Activated CD8-positive, alpha-beta memory T cell treated with anti-CD3 and anti-CD28 coated beads, Interleukin-2, amount 50 U/mL, for 1 hour (primary cell): ENCODE results near the gene NAA80.
"Not testable (repeated sequence)": the region's sequence is repeated elsewhere in the genome, so short reads cannot be mapped to it uniquely, and the experiment has no call there.

Source experiments
- DNase-seq: peaks from one replicate; pipeline ENCODE4 v3.0.0-alpha.2; 2020; ENCODE audit errors: extremely low read depth

NAA80 gene

DNA sequence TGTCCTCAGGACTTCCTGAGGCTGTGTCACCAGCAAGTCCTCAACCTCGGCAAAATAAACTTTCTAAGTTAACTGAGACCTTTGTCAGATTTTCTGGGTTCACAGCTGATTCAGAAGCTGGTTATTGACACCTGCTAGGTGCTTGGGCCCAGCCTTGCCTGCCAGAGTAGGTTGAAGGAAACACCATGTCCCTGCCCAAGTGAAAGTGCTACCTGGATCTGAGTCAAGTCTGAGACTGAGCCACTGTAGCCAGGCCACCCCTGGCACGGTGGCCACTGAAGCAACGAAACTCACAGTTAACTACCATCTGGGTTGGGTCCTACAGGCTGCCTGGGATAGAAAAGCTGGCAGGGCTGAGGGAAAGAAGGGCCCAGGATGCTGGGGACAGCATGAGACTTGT lies 15.1 kb upstream of the NAA80 start:
- no peak for DNase-seq

DNA sequence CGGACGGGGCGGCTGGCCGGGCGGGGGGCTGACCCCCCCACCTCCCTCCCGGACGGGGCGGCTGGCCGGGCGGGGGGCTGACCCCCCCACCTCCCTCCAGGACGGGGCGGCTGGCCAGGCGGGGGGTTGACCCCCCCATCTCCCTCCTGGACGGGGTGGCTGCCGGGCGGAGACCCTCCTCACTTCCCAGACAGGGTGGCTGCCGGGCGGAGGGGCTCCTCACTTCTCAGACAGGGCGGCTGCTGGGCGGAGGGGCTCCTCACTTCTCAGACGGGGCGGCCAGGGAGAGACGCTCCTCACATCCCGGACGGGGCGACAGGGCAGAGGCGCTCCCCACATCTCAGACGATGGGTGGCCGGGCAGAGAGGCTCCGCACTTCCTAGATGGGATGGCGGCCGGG lies 12.8 kb upstream of the NAA80 start:
- not testable (repeated sequence) for DNase-seq

DNA sequence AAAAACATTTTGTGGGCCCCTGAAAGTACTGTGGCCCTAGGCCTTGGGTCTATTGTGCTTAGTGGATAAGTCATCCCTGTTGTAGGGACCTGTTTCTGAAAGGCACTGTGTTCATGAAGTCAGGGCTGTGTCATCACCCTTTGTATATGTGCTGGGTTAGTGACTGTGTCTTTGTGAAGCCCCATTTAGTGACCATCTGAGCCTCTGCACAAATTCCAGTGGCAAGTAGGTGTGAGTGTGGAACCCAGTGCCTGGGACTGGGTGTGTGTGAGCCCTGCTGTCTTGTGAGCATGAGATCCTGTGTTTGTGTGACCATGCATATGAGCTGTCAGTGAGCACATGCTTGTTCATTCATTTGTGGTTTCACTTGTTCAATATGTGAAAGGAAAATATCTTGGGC lies 5.4 kb upstream of the NAA80 start:
- no peak for DNase-seq

DNA sequence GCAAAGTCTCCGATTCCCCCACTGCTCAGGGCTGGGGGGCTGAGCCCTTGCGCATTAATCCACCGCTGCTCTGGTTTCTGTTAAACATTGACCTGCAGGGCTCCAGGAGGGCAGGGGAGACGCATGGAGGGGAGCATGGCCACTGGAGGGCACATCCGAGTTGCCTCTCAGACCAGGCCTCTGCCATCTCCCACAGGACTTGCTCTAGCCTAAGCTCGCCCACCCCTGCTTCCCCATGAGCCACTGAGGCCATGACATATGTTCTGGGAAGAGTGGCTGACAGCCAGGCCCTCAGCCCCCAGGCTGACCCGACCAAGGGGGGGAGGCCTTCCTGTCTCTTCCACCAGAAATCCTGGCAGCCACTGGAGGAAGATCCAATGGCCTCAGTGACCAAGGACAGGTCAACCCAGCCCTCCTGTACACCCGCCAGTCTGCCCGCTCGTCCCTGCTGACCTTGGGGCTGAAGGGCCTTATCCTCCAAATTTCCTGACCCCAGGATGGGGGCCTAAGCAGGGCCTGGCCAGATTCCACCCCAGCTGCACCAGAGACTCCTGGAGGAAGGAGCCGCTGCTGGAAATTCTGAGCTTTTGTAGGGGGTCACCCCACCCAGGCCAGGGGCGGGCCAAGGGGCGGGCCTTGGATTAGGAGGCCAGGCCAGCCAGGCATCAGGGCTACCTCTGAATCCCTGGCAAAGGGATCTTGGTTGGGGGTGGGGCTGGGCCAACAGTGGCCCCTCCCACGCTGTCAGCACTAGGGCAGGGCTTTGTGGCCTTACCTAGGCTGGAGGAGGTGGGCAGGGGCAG lies 4.0 kb upstream of the NAA80 start, which contains the start of gene HYAL1:
Gene HYAL1, minus strand, starts transcription at position 562 of the 803 bp plus-strand sequence. CDS start 618 bp downstream, outside the sequence.
- no peak for DNase-seq

DNA sequence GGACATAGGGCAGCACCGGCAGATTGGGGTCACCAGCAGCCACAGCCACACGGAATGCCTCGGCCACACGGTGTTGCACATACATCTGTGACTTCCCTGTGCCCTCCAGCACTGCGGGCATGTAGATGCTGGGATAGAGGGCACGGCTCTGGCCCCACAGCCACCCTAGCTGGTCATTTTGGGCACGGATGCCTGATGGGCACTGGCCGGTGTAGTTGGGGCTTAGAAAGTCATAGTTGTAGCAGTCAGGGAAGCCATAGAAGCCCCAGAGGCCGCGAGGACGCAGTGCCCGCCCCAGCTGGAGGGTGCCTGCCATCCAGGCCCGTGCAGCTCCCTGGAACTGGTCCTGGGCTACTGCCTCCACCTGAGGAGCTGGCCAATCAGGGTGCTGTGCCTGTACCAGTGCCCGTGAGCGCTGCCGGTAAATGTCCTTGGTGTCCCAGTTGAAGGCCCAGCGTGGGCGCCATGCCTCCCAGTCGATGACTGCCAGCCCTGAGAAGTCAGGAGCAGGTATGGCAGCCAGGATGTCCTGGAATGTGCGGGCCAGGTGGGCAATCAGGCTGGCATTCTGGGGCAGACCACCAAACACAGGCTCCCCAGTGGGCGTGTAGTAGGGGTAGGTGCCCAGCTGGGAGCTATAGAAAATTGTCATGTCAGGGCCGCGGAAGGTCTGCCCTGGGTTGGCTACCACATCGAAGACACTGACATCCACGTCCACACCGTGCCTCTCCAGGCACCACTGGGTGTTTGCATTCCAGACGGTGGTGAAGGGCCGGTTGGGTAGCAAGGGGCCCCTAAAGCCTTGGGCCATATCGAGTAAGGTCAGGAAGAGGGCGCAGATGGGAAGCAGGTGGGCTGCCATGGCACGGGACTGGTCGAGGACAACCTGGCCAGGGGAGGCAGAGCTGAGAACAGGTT lies 3.1 kb upstream of the NAA80 start:
- no peak for DNase-seq

DNA sequence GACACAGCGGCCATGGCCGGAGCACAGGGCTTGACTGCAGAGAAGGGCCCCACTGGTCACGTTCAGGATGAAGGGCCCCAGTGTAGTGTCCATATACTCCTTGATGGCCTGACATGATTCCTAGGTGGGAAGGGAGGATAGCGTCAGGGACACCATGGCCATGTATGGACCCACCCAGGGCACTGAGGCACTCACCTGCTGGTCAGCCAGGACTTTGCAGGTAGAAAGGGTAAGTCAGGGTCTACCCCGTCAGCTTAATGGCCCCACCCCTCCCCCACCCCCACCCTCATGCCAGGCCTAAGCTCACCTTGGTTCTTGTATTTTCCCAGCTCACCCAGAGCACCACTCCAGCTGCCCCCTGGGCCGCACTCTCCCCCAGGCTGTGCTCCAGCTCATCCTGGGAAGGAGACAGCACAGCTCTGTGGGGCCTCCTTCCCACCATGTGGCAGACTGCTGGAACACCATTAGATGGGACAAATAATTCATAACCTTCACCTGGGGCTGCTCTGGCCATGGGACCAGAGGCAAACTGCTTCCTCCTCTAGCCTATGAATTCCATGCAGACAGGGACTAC lies 1.6 kb upstream of the NAA80 start:
- DNase-seq = no peak

DNA sequence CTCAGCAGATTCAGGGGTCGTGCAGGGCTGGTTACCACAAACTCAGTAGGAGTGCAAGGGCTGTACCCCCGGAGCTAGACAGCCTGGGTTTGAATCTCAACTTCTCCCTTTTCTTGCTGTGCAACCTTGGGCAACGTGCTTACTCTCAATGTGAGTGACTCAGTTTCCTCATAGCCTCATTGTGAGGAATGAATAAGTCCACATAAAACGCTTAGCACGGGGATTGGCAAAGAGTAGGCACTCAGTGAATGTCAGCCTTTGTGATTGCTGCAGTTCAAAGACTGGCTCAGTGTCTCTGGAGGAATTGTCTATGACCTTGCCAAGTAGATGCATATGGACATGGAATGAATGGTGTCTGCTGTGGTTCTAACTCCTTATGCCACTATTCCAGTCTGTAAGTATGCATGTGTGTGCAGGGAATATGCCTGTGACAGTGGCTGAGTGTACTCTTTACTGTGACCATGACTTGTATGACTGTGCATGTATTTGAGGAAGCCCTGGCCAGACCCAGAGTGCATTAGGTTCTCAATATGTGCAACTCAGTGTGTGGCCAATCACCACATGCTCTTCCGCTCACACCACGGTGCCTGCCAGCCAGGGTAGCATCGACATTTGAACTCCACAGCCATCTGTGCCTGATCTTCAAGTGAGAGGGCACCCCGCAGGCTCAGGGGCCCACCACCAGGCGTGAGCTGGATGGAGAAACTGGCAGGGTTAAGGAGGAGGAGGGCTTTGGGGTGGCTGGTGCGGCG lies 900 bp upstream of the NAA80 start:
- no peak for DNase-seq

DNA sequence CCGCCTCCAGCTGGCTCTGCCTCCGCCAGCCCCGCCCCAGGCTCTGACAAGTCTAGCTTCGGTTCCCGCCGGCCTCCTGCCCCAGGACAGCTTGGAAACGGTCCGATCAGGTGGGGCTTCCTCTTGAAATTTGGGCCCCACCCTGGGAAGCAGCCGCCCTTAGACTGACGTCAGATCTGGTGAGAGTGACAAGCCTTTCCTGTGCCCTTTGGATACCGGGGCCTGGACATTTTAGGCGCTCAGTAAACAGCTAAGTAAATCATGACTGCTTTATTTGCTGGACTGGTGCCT lies 378 bp upstream of the NAA80 start:
- DNase-seq = no peak

DNA sequence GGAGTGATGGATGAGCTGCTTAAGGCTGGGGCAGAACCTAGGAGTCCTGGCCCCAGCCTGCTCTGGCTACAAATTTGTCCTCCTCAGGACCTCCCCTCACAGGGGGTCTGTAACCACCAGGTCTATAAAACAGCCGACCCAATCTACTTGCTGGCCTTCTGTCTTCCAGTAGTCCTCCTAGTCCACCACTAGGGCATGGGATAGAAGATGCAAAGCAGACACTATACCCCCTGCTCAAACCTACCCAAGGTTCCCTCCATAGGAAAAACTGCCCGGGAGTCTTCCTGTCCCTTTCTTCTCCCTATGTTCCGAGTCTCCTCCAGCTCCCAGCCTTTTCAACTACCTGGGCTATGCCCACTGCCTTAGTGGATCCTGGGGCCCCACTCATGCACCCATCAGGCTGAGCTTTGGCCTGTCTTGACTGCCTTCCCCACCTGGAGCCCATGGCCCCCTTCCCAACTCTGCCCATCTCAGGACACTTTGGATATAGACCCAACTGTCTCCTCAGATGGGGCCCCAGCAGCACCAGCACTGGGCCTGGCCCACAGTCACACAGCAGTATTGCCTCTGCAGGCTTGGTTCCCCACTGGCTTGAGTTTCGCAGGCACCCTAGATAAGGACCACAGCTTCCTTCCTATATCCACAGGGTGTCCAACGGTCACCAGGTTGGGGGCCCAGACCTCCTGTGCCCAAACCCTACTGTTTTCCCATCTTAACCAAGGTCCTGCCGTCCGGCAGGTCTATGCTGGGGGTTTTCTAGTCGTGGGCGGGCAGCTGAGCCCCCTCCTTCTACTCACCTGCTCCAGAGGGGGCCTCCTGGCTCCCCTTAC lies 1.1 kb downstream of the NAA80 start:
- DNase-seq = no peak

DNA sequence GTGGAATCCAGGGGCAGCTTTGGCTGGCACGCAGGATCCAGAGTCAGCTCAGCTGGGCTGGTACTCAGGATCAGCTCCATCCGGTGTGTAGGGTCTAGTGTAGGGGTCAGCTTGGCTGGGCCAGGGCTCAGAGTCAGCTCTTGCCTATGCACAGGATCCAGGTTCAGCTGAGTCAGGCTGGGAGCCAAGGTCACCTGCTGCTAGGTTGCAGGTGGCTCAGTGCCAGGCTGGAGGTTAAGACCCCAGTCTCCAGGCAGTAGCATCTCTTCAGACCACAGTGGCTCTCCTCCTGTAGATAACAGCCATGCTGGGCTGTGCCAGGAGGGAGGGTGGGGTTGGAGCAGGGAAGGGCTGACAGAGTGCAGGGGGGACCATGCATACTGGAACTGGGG lies 1.8 kb downstream of the NAA80 start:
- no peak for DNase-seq

DNA sequence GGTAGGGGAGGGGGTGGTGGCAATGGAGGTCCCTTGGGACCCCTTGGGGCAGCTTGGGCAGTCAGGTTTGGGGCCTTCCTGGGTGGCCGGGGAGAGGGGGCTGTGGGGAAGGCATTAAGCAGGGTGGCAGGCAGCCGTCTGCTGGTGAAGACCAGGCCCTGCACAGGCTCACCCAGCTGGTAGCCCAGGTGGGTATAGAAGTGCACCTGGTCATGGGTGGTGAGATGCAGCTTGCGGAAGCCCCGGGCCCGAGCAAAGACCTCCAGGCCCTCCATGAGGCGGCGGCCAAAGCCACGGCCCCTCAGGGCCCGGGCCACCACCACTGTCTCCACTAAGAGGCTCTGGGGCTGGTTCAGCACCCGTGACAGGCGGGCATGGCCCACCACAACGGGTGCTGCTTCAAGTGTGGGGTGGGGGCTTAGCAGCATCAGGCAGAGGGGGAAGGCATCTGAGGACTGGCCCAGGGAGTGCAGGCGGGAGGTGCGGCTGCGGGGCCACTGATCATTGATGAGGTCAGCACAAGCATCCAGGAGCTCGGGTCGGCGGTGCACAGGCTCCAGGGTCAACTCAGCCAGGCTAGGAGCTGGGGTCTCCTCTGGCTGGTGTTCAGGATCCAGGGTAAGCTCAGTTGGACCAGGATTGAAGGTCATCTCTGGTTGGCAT lies 2.4 kb downstream of the NAA80 start:
- no peak for DNase-seq

DNA sequence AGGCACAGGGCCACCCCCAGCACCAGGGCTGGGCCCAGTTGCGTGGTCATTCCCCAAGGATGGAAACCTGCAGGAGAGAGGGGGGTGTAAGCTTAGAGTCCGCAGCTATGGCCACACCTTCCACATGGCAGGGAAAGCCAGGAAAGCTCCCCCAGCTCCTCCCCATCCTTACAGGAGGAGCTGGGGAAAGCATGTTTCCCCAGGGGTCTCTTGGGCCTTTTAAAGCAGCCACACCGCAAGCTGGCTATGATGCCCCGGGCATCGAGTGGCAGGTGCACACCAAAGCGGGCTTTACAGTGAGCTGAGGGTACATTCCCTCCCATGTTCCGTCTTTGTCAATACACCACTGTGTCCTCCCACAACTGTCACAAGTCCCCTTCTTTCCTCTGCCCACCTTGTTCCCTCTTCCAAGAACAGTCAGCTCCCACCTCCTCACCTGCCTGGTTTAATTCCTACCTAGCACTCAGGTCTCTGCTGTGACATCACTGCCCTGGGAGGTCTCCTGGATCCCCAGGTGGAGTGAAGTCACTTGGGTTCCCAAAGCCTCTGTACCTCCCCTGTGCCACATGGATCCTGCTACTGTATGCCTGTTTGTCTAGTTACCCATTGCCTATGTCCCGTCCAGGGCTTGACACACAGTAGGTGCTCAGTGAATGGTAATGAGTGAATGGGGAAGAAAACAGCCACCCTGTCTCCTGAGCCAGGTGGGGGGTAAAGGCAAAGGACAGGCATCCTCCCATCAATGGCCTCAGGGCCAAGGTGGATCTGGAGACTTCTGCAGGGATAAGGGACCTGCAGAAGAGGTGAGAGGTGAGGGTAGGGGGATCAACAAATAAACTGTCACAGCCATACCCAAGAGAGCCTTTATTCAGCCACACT lies 3.4 kb downstream of the NAA80 start:
- no peak for DNase-seq

DNA sequence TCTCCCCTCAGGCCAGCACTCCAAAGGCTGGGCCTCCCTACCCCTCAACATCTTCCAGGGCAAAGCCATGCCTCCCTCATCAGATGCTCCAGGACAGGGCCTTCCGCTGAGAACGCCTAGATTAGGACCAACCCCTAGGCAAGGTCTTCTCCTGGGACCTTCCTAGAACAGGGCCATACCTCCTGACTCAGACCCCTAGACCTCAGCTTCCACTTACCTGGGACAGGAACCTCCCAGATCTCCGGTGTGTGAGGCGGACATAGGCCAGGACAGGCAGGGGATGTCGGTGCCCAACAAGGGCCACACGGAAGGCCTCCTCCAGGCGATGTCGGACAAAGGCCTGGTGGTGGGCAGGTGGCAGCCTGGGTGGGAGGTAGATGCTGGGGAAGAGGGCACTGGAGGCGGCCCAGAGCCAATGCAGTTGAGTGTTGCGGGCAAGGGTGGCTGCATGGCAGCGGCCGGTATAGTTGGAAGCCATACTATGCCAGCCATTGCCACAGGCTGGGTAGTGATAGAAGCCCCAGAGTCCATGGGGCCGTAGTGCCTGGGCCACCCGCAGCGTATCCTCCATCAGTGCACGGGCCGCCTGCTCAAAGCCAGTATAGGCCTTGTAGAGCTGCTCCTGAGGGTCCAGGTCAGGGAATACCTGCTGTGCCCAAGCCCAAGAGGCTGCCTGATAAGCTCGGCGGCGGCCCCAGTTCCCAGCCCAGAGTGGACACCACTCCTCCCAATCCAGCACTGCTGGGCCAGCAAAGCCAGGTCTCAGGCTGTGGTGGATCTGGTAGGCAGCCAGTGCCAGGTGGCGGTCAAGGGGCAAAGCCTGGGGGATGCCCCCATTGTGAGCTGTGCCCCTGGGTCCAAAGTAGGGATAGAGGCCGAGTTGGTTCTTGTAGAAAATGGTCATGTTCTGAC lies 4.5 kb downstream of the NAA80 start:
- DNase-seq = no peak

DNA sequence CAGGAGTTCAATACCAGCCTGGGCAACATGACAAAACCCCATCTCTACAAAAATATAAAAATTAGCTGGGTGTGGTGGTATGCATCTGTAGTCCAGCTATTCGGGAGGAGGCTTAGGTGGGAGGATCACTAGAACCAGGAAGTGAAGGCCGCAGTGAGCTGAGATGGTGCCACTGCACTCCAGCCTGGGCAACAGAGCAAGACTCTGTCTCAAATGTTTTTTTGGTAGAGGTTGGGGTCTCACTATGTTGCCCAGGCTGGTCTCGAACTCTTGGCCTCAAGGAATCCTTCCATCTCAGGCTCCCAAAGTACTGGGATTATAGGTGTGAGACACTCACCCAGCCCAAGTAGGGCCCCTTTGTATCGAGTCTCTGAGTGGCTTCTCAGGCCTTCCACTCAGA lies 5.1 kb downstream of the NAA80 start:
- DNase-seq = no peak

DNA sequence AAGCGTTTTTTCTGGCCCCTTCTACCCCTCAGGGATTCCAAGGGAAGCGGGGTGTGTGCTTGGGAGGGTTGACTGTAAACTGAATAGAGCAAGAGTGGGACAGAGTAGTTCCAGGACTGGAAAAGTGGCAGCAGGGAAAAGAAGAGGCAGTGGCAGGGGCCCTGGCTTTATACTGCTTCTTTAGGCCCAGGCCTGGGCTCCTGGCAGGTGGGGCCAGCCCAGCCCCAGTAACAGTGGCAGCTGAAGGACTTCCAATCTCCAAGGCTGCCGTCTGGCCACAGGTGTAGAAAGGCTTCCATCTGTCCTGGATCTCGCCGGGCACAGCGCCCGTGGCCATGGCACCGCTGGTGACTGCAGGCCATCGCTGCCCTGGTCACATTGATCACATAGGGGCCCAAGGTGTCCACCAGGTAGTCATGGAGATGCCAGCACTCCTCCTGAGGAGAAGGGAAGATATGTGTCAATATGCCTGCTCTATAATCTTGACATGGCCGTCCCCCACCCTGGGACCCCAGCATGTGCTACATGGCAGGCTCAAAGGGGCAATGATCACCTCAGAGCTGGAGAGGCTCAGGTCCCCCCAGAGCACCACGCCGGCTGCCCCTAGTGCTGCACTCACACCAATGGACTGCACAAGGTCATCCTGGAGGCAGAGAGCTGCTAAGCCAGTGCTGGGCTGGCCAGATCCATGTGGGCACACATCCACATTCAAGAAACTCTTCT lies 6.0 kb downstream of the NAA80 start:
- no peak for DNase-seq

DNA sequence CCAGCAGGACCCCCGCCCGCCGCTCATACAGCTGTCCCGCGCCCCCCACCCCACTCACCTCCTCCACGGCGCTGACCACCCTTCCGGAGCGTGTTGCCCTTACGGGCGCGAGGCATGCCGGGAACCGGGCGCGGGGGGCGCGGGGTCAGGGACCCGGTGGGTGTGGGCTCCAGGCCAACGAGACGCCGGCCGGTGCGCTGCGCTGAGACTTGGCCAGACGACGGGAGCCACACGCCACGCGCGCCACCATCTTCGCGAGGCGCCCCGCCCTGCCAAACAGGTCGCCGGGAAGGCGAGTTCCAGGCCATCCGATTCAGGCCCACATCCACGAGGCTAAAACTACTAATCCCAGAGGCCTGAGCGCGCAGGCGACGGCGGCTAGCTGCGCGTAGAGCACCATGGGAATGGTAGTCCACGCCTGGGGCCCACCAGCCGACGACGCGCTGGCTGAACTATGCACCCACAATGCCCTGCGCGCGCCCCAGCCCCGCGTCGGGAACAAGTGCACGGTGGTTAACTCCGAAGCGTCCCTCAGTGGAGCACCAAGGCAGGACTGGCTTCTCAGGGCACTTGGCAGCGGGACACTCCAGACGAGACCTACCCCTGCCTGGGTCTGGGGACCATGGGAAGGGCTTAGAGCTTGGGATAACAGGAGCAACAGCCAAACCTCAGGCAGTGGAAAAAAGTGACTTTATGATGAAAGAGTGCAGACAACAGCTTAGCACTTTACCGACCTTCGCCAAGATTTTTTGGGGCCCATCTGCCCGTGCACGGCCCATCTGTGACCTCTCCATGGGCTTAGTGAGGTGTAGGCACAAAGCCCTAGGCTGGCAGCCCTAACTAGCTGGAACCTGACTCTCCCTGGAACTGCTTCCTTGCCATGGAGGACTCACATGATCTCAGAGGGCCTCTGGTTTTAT lies 6.8 kb downstream of the NAA80 start, which contains the start of gene IFRD2:
Gene IFRD2, minus strand, starts transcription at position 271 of the 920 bp plus-strand sequence. Its CDS starts 155 bp downstream, at position 116.
- peak; percentile 86 for DNase-seq
